HepG2 (cell line): Measurements from ENCODE around the gene NFATC2. TPM values are rescaled to one million over a fixed set of nuclear protein-coding genes. Genes with fewer than 3 reads are reported as not detected.

Experiments
- ATAC-seq: fragments of 200-7000 bp; cut with Tn5 transposase; 3 replicates; pipeline ENCODE4 v1.9.1; 2020; ENCODE audit warnings: mild to moderate bottlenecking, moderate library complexity
- BruUV-seq: library from RNA; stranded (reverse); fragments of 400-500 nt; replicated peaks from 2 replicates; lab custom pipeline; 2021; lab: Mats Ljungman, UMichigan
- CTCF ChIA-PET: fragments of 300-600 bp; formaldehyde crosslinking; extraction: SDS; loops from one replicate; lab custom pipeline; 2021; ENCODE audit warnings: low total read pairs, inconsistent platforms, low intra/inter-chr PET ratio; lab: Yijun Ruan, JAX
- POLR2A ChIA-PET: fragments of 350-600 bp; sonication (Branson Sonifier 250); formaldehyde crosslinking; loops from one replicate; lab custom pipeline; 2020; ENCODE audit warnings: antibody characterized with exemption, inconsistent platforms; lab: Yijun Ruan, JAX
- DNase-seq: peaks from one replicate; pipeline ENCODE4 v3.0.0-alpha.2; 2015; ENCODE audit warnings: low spot score
- FAIRE-seq: peaks from 3 replicates; lab custom pipeline; 2011; peaks lifted over from hg19 to GRCh38; lab: Jason Lieb, UNC
- H2AFZ ChIP-seq: one replicate; pipeline ENCODE4 v1.6.1; 2011; ENCODE audit warnings: low read length, inconsistent platforms
- H3K27ac ChIP-seq: fragments of 300-600 bp; 3 replicates; pipeline ENCODE4 v1.8.0; 2011; ENCODE audit warnings: mixed run types, mild to moderate bottlenecking, mixed read lengths, low read length, inconsistent platforms; ENCODE audit not compliant: insufficient read depth; ENCODE audit errors: extremely low read length
- H3K27me3 ChIP-seq, 2 experiments: fragments of 200-600 bp in 1 of 2; 2 replicates in 1 of 2; 3 replicates in 1 of 2; pipeline versions ENCODE4 v1.6.0 to v1.8.0; 2011; ENCODE audit warnings: low read length in 2 of 2, mild to moderate bottlenecking in 2 of 2, moderate library complexity in 2 of 2, inconsistent platforms in 1 of 2; ENCODE audit not compliant: insufficient read depth in 2 of 2, control insufficient read depth in 1 of 2
- H3K36me3 ChIP-seq, 2 experiments: fragments of 200-600 bp in 1 of 2; replicated peaks in 1 of 2; 2 replicates in 1 of 2; 3 replicates in 1 of 2; pipeline versions ENCODE4 v1.5.1 to v1.8.0; 2011; ENCODE audit warnings: low read length in 2 of 2, inconsistent platforms in 1 of 2; ENCODE audit not compliant: insufficient read depth in 2 of 2, control insufficient read depth in 1 of 2
- H3K4me1 ChIP-seq: 2 replicates; pipeline ENCODE4 v1.5.1; 2012; ENCODE audit warnings: low read length, inconsistent platforms; ENCODE audit not compliant: insufficient read depth
- H3K4me2 ChIP-seq: 2 replicates; pipeline ENCODE4 v1.6.0; 2011; ENCODE audit warnings: low read depth, low read length, inconsistent platforms
- H3K4me3 ChIP-seq, 3 experiments: fragments of 200-600 bp in 1 of 3; sonication (generic), shearing (Covaris generic) in 1 of 3; replicated peaks in 1 of 3; 2 replicates each; pipeline ENCODE4 v1.5.1; 2011 to 2016; ENCODE audit warnings: low read length in 3 of 3, inconsistent platforms in 2 of 3, low read depth in 2 of 3, mild to moderate bottlenecking in 2 of 3, control low read depth in 1 of 3, mixed read lengths in 1 of 3; ENCODE audit not compliant: insufficient read depth in 1 of 3
- H3K79me2 ChIP-seq: one replicate; pipeline ENCODE4 v1.6.1; 2011; ENCODE audit warnings: low read length, inconsistent platforms; ENCODE audit not compliant: insufficient read depth
- H3K9ac ChIP-seq: 2 replicates; pipeline ENCODE4 v1.6.0; 2011; ENCODE audit warnings: mild to moderate bottlenecking, low read depth, low read length, inconsistent platforms; ENCODE audit not compliant: insufficient read depth
- H3K9me3 ChIP-seq: 2 replicates; pipeline ENCODE4 v1.5.1; 2012; ENCODE audit warnings: mild to moderate bottlenecking, low read length
- H4K20me1 ChIP-seq: 2 replicates; pipeline ENCODE4 v1.6.0; 2011; ENCODE audit warnings: inconsistent platforms, mild to moderate bottlenecking, low read length, moderate library complexity; ENCODE audit not compliant: insufficient read depth
- BCL6 ChIP-seq: IDR thresholded peaks from 2 replicates; pipeline ENCODE4 v1.6.1; 2016; ENCODE audit warnings: missing genetic modification reagents, missing compliant biosample characterization
- GATAD1 ChIP-seq: IDR thresholded peaks from 2 replicates; pipeline ENCODE4 v1.6.1; 2016; ENCODE audit warnings: missing genetic modification reagents, missing compliant biosample characterization
- GMEB1 ChIP-seq: sonication (generic); formaldehyde crosslinking; IDR thresholded peaks from 2 replicates; pipeline ENCODE4 v1.5.1; 2020; ENCODE audit warnings: missing genetic modification reagents, mild to moderate bottlenecking, borderline replicate concordance
- HMG20B ChIP-seq: conservative IDR thresholded peaks from 2 replicates; pipeline ENCODE4 v1.6.1; 2016; ENCODE audit warnings: missing genetic modification reagents, missing compliant biosample characterization
- WGBS: methylation state at CpG from one replicate; pipeline ENCODE4 v1.1.6; 2017; ENCODE audit warnings: low lambda C conversion rate; 5-methylcytosine and 5-hydroxymethylcytosine counted together
- in situ Hi-C: cut with HindIII; loops from 2 replicates; pipeline ENCODE4 v1.10.0; 2017; ENCODE audit warnings: low pct_unique_long_range_greater_than_20kb; ENCODE audit not compliant: extremely low pct_ligation_motif_present
- intact Hi-C: fragments of 100-400 bp; cut with micrococcal nuclease; formaldehyde crosslinking; loops from one replicate; pipeline ENCODE4 v1.10.0; 2022; ENCODE audit not compliant: unreplicated experiment
- polyA plus RNA-seq, 8 experiments: library from polyadenylated mRNA; depleted of rRNA in 3 of 8; stranded (reverse) in 7 of 8; unstranded in 1 of 8; fragments of >200 nt; fragmentation: Illumina TruSeq in 4 of 8; extraction: Trizol in 4 of 8; gene quantifications; 2 replicates each; pipeline versions ENCODE4 v1.2.1 to v1.2.3, GENCODE V29; 2011 to 2016; ENCODE audit warnings: low read depth in 4 of 8, missing spikeins in 1 of 8, mixed read lengths in 1 of 8; ENCODE audit not compliant: insufficient read depth in 1 of 8
- total RNA-seq, 5 experiments: library from RNA; depleted of rRNA; stranded (reverse); fragments of >200 nt; fragmentation: Illumina TruSeq; extraction: Trizol; gene quantifications; 2 replicates each; pipeline ENCODE4 v1.2.3, GENCODE V29; 2016; ENCODE audit warnings: low read depth in 1 of 5

Gene NFATC2
- total and polyA plus RNA-seq, 2 of the 13 experiments (the other 11 are each of a cell fraction or from before 2014, with no cell fraction given): 1.9 to 3.3 TPM

GRCh38 chr20:51389543-51390264 lies 152.8 kb downstream of the NFATC2 start:
- ATAC-seq (no peak), DNase-seq (no peak), FAIRE-seq (no peak)
- no peak overlapping the region for H3K4me2 ChIP-seq
- H2AFZ ChIP-seq: no peak overlapping the region
- H3K27ac ChIP-seq: no peak overlapping the region
- H3K9me3 ChIP-seq: no peaks in the 10 kb centered on the region
- no peaks in the 10 kb centered on the region for H3K4me1 ChIP-seq
- peaks cover 1 to 16% of the 10 kb centered on the region in 2 experiments; a peak in 3 of 5 replicates for H3K36me3 ChIP-seq
- ChIA-PET POLR2A (no interaction called here), CTCF (no interaction called here)
- no peak overlapping the region for H3K4me3 ChIP-seq
- TF ChIP-seq BCL6 (no peak), GATAD1 (CRISPR knock-in tag) (no peak), GMEB1 (CRISPR knock-in tag) (no peak), HMG20B (CRISPR knock-in tag) (no peak)
- H3K9ac ChIP-seq: no peak overlapping the region
- no peaks in the 10 kb centered on the region for H3K79me2 ChIP-seq
- no TSS peak for BruUV-seq
- no peaks in the 10 kb centered on the region for H4K20me1 ChIP-seq
- in situ Hi-C loops: no loop called here
- intact Hi-C loops: loop anchor here (10.0 kb wide), 1 partner anchor 65 kb away; no protein-coding TSS in a partner anchor
- 86% methylated on average over 11 of the region's 11 CpGs for WGBS
- no peaks in the 10 kb centered on the region for H3K27me3 ChIP-seq
